Rectal smooth muscle tissue (tissue), 1 donor: ENCODE results near the gene CSNK1E.

Experiments
- H3K27ac ChIP-seq: one replicate; pipeline ENCODE4 v1.7.0; 2013; ENCODE audit warnings: low read depth, low read length, inconsistent platforms
- H3K27me3 ChIP-seq: one replicate; pipeline ENCODE4 v1.7.0; 2013; ENCODE audit warnings: low read length; ENCODE audit not compliant: control insufficient read depth, insufficient read depth
- H3K36me3 ChIP-seq: one replicate; pipeline ENCODE4 v1.7.0; 2013; ENCODE audit warnings: low read length; ENCODE audit not compliant: control insufficient read depth, insufficient read depth
- H3K4me1 ChIP-seq: one replicate; pipeline ENCODE4 v1.7.0; 2013; ENCODE audit warnings: low read length; ENCODE audit not compliant: control insufficient read depth, insufficient read depth
- H3K4me3 ChIP-seq: one replicate; pipeline ENCODE4 v1.7.0; 2013; ENCODE audit warnings: low read length
- H3K9ac ChIP-seq: one replicate; pipeline ENCODE4 v1.7.0; 2013; ENCODE audit warnings: low read length

CSNK1E gene

GRCh38 chr22:38318792-38319773, 1.9 kb upstream of the CSNK1E start:
- H3K27ac ChIP-seq, result peak overlapping the region; percentile 97

GRCh38 chr22:38317995-38318715, 922 bp upstream of the CSNK1E start:
- peak overlapping the region; percentile 97 for H3K27ac ChIP-seq
- H3K9ac ChIP-seq, result peak overlapping the region; percentile 59
- H3K4me1 ChIP-seq, result peaks cover 31% of the 10 kb centered on the region
- H3K4me3 ChIP-seq, result peak overlapping the region; percentile 64
- H3K36me3 ChIP-seq, result no peaks in the 10 kb centered on the region
- H3K27me3 ChIP-seq, result no peaks in the 10 kb centered on the region

More at GRCh38 chr22:38318792-38319773, 1.9 kb upstream of the CSNK1E start:
- no peaks in the 10 kb centered on the region for H3K36me3 ChIP-seq
- H3K4me1 ChIP-seq, result peaks cover 22% of the 10 kb centered on the region
- H3K4me3 ChIP-seq, result no peak overlapping the region
- H3K27me3 ChIP-seq, result no peaks in the 10 kb centered on the region
- H3K9ac ChIP-seq, result peak overlapping the region; percentile 2

GRCh38 chr22:38316364-38317121, 690 bp downstream of the CSNK1E start:
- Histone ChIP-seq H3K27me3 (no peaks in the 10 kb centered on the region), H3K4me3 (peak overlapping the region; percentile 84), H3K36me3 (no peaks in the 10 kb centered on the region), H3K27ac (peak overlapping the region; percentile 92), H3K9ac (peak overlapping the region; percentile 78), H3K4me1 (peaks cover 33% of the 10 kb centered on the region)

GRCh38 chr22:38315823-38316363, 1.3 kb downstream of the CSNK1E start:
- H3K36me3 ChIP-seq, result no peaks in the 10 kb centered on the region
- peak overlapping the region; percentile 78 for H3K9ac ChIP-seq
- H3K4me3 ChIP-seq, result peak overlapping the region; percentile 84
- H3K27me3 ChIP-seq, result no peaks in the 10 kb centered on the region
- peaks cover 38% of the 10 kb centered on the region for H3K4me1 ChIP-seq
- peak overlapping the region; percentile 92 for H3K27ac ChIP-seq

GRCh38 chr22:38314933-38315822, 2.1 kb downstream of the CSNK1E start:
- H3K9ac ChIP-seq, result peak overlapping the region; percentile 18
- H3K27me3 ChIP-seq, result no peaks in the 10 kb centered on the region
- no peaks in the 10 kb centered on the region for H3K36me3 ChIP-seq
- peak overlapping the region; percentile 84 for H3K4me3 ChIP-seq
- peak overlapping the region; percentile 92 for H3K27ac ChIP-seq
- H3K4me1 ChIP-seq, result peaks cover 45% of the 10 kb centered on the region

- peak overlapping the region; percentile 92 for H3K27ac ChIP-seq
- peak overlapping the region; percentile 18 for H3K9ac ChIP-seq
- H3K4me1 ChIP-seq, result peaks cover 52% of the 10 kb centered on the region
- no peaks in the 10 kb centered on the region for H3K36me3 ChIP-seq
- no peaks in the 10 kb centered on the region for H3K27me3 ChIP-seq
- peak overlapping the region; percentile 84 for H3K4me3 ChIP-seq
Observed at GRCh38 chr22:38314051-38314932, 2.9 kb downstream of the CSNK1E start.

GRCh38 chr22:38313384-38313955, 3.8 kb downstream of the CSNK1E start:
- Histone ChIP-seq H3K9ac (no peak overlapping the region), H3K36me3 (no peaks in the 10 kb centered on the region), H3K4me1 (peaks cover 50% of the 10 kb centered on the region), H3K4me3 (peak overlapping the region; percentile 84), H3K27me3 (no peaks in the 10 kb centered on the region), H3K27ac (peak overlapping the region; percentile 92)

- H3K4me3 ChIP-seq, result no peak overlapping the region
- H3K9ac ChIP-seq, result no peak overlapping the region
Observed at GRCh38 chr22:38312261-38312800, 4.9 kb downstream of the CSNK1E start.

GRCh38 chr22:38311323-38311620, 6.0 kb downstream of the CSNK1E start:
- Histone ChIP-seq H3K27me3 (no peaks in the 10 kb centered on the region), H3K9ac (no peak overlapping the region), H3K4me3 (no peak overlapping the region), H3K27ac (peak overlapping the region; percentile 44), H3K4me1 (peaks cover 41% of the 10 kb centered on the region), H3K36me3 (no peaks in the 10 kb centered on the region)

More at GRCh38 chr22:38312261-38312800, 4.9 kb downstream of the CSNK1E start:
- H3K27me3 ChIP-seq, result no peaks in the 10 kb centered on the region
- H3K4me1 ChIP-seq, result peaks cover 41% of the 10 kb centered on the region
- H3K27ac ChIP-seq, result peak overlapping the region; percentile 92
- no peaks in the 10 kb centered on the region for H3K36me3 ChIP-seq

GRCh38 chr22:38310518-38311322, 6.5 kb downstream of the CSNK1E start:
- Histone ChIP-seq H3K4me3 (peak overlapping the region; percentile 3), H3K27me3 (no peaks in the 10 kb centered on the region), H3K36me3 (no peaks in the 10 kb centered on the region), H3K9ac (no peak overlapping the region), H3K27ac (peak overlapping the region; percentile 44), H3K4me1 (peaks cover 45% of the 10 kb centered on the region)
